SH-SY5Y (cell line): ENCODE measurements around the gene TNC.

Experiments used
- GATA2 ChIP-seq: IDR thresholded peaks from 2 replicates; pipeline ENCODE4 v1.6.1; 2011; ENCODE audit warnings: mild to moderate bottlenecking, low read depth, low read length
- GATA3 ChIP-seq: IDR thresholded peaks from 2 replicates; pipeline ENCODE4 v1.6.1; 2011; ENCODE audit warnings: low read depth, mild to moderate bottlenecking, low read length, moderate library complexity

- TF ChIP-seq GATA2 (no peak), GATA3 (no peak)
Observed at GRCh38 chr9:115132648-115133047, 14.7 kb upstream of the TNC start.
